Epidermal melanocyte (primary cell): Measurements from ENCODE around the gene FATE1.

ENCODE experiments used
- DNase-seq: peaks from one replicate; pipeline ENCODE4 v3.0.0; 2011; ENCODE audit warnings: low spot score; ENCODE audit not compliant: insufficient read length

FATE1 gene

GRCh38 chrX:151703487-151703886, 12.3 kb upstream of the FATE1 start:
- DNase-seq = no peak

- DNase-seq = no peak
Observed at GRCh38 chrX:151704041-151704663, 11.7 kb upstream of the FATE1 start.

- DNase-seq = no peak
Observed at GRCh38 chrX:151708821-151709220, 7.0 kb upstream of the FATE1 start.

- DNase-seq = no peak
Observed at GRCh38 chrX:151710457-151710856, 5.4 kb upstream of the FATE1 start.

- no peak for DNase-seq
Observed at GRCh38 chrX:151711154-151711553, 4.7 kb upstream of the FATE1 start.

GRCh38 chrX:151711787-151712186, 4.0 kb upstream of the FATE1 start:
- no peak for DNase-seq

- DNase-seq = no peak
Observed at GRCh38 chrX:151712253-151712652, 3.6 kb upstream of the FATE1 start.

- DNase-seq = no peak
Observed at GRCh38 chrX:151713849-151714248, 2.0 kb upstream of the FATE1 start.

- no peak for DNase-seq
Observed at GRCh38 chrX:151714362-151714761, 1.5 kb upstream of the FATE1 start.

GRCh38 chrX:151722241-151722846, 6.5 kb downstream of the FATE1 start:
- no peak for DNase-seq

GRCh38 chrX:151723156-151723760, 7.4 kb downstream of the FATE1 start:
- no peak for DNase-seq

- DNase-seq = no peak
Observed at GRCh38 chrX:151724563-151725337, 8.9 kb downstream of the FATE1 start.

- no peak for DNase-seq
Observed at GRCh38 chrX:151725338-151725614, 9.4 kb downstream of the FATE1 start.

- DNase-seq = no peak
Observed at GRCh38 chrX:151726751-151727150, 10.9 kb downstream of the FATE1 start.

GRCh38 chrX:151727346-151727745, 11.5 kb downstream of the FATE1 start:
- DNase-seq = no peak

- DNase-seq = no peak
Observed at GRCh38 chrX:151729056-151729725, 13.4 kb downstream of the FATE1 start.

GRCh38 chrX:151734446-151734845, 18.6 kb downstream of the FATE1 start, which contains the start of gene CNGA2:
Gene CNGA2 (plus strand): TSS chrX:151734746. CDS start chrX:151738484, 3,738 bp downstream.
- DNase-seq = no peak

- no peak for DNase-seq
Observed at GRCh38 chrX:151735219-151735618, 19.4 kb downstream of the FATE1 start.

- DNase-seq = no peak
Observed at GRCh38 chrX:151736685-151737084, 20.9 kb downstream of the FATE1 start.

- no peak for DNase-seq
Observed at GRCh38 chrX:151737494-151737893, 21.7 kb downstream of the FATE1 start.

GRCh38 chrX:151738751-151739150, 22.9 kb downstream of the FATE1 start:
- DNase-seq = no peak

GRCh38 chrX:151741606-151742005, 25.8 kb downstream of the FATE1 start:
- no peak for DNase-seq
